Measurements from ENCODE around the gene GPX4. TPM values are rescaled to one million over a fixed set of nuclear protein-coding genes. Genes with fewer than 3 reads are reported as not detected.

Gene GPX4
- total RNA-seq, 1 donor from 2014 or later, result 210 TPM

DNA sequence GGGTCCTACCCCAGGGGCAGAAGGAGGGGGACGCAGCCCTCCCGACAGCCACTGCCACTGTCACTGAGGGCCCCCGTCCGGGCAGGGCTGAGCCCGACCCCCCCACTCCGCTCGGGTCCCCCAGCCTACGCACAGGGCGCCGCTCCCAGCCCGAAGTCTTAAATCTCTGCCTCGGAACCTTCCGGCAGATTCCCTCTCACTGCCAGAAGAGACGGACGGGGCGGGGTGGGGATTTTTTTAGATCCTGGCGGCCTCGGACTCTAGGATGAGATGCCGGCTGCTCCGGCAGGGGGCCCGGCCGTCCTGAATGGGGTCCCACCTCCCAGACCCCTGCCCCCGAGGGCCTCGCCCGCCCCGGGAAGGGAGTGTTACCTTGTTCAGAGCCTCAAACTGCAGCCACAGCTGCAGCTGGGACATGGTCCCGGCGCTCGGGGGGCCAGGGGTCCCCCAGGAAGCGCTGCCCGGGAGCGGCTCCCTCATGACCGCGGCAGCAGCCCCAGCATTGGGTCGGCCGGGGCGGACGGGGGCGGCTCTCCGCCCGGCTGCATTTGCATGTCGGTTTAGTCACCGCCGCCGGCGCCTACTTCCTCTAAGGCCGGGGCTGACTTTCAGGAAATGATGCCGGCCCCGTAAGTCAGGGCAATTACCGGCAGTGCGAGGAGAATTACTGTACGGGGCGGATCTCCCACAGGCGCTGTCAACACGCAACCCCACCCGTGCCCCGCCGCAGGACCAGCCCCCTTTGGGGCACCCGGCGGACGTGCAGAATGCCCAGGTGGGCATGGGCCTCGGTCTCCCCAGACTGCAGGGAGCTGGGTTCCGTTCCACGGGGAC lies 28.1 kb downstream of the GPX4 start:
- TF ChIP-seq, protein P1, sequence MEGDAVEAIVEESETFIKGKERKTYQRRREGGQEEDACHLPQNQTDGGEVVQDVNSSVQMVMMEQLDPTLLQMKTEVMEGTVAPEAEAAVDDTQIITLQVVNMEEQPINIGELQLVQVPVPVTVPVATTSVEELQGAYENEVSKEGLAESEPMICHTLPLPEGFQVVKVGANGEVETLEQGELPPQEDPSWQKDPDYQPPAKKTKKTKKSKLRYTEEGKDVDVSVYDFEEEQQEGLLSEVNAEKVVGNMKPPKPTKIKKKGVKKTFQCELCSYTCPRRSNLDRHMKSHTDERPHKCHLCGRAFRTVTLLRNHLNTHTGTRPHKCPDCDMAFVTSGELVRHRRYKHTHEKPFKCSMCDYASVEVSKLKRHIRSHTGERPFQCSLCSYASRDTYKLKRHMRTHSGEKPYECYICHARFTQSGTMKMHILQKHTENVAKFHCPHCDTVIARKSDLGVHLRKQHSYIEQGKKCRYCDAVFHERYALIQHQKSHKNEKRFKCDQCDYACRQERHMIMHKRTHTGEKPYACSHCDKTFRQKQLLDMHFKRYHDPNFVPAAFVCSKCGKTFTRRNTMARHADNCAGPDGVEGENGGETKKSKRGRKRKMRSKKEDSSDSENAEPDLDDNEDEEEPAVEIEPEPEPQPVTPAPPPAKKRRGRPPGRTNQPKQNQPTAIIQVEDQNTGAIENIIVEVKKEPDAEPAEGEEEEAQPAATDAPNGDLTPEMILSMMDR (IDR thresholded peaks at IDR 0.05; ENCODE audit: partially characterized antibody, unreplicated experiment), result no peak
- H3K9me3 Mint-ChIP-seq (ENCODE audit: unreplicated experiment), result peaks cover 3% of the 10 kb centered on the region
- peaks cover 2% of the 10 kb centered on the region for H3K27me3 Mint-ChIP-seq (ENCODE audit: unreplicated experiment)
- peak; percentile 54 for DNase-seq
- H3K36me3 Mint-ChIP-seq (ENCODE audit: unreplicated experiment), result no peaks in the 10 kb centered on the region
- peaks cover 2% of the 10 kb centered on the region for H3K4me1 Mint-ChIP-seq (ENCODE audit: low read depth, unreplicated experiment)
- no peak overlapping the region for H3K27ac Mint-ChIP-seq (ENCODE audit: unreplicated experiment)
- H3K4me3 Mint-ChIP-seq (ENCODE audit: unreplicated experiment), result no peak overlapping the region

DNA sequence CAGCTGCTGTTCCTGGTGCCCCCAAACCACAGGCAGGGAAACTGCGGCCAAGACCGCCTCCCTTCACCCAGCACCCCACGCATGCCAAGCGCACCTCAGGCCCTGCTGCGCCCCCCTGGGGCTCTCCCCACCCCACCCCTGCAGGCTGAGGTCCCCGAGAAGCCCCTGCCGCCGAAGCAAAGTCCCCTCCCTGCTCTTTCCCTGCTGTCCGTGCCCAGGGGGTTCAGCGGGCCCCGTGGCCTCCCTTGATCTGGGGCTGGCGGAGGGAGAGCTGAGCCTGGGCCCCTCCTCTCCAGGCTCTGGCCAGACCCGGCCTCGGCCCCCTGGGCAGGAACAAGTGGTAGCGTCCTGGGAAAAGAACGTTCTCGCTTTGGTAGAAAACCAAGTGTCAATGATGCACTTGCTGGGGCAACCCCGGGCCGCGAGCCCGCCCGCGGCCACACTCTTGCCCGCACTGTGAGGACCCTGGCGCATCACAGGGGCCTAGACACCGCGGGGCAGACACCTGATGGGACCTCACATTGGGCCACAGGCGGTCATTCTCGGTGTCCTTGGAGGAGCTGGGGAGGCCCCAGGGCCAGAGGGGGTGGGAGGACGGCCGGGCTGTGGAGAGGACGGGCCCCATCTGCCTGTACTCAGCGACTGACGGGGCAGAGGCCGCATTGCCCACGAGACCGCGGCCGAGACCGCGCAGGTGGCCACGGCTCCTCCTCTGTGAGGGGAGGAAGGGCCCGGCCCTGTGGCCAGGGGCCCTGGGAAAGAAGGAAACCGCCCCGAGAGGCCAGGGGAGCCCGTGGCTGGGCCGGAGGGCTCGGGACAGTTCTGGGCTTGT lies 29.0 kb downstream of the GPX4 start:
- Mint-ChIP-seq H3K4me3 (ENCODE audit: unreplicated experiment) (no peak overlapping the region), H3K27me3 (ENCODE audit: unreplicated experiment) (peaks cover 2% of the 10 kb centered on the region), H3K4me1 (ENCODE audit: low read depth, unreplicated experiment) (peaks cover 2% of the 10 kb centered on the region), H3K36me3 (ENCODE audit: unreplicated experiment) (no peaks in the 10 kb centered on the region), H3K9me3 (ENCODE audit: unreplicated experiment) (peaks cover 3% of the 10 kb centered on the region), H3K27ac (ENCODE audit: unreplicated experiment) (no peak overlapping the region)
- TF ChIP-seq, protein P1 (IDR thresholded peaks at IDR 0.05; ENCODE audit: partially characterized antibody, unreplicated experiment), result no peak
- no peak for DNase-seq

DNA sequence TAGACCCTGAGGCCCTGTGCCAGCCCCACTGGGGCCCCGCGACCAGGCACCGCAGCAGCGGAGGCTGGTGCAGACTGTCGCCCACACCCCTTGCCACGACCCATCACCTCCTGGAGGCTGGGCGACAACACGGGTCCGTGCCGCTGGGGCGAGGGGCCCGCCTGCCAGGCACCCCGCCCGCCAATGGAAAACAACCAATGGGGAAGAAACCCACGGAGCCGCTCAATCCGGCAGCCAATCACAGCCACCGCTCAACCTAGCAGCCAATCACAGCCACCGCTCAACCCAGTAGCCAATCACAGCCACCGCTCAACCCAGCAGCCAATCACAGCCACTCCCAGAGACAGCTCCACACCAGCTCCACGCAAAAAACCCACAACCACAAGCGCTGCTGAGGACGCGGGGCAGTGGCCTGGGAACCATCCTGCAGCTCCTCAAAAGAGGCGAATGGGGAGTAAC lies 29.7 kb downstream of the GPX4 start:
- Mint-ChIP-seq H3K36me3 (ENCODE audit: unreplicated experiment) (no peaks in the 10 kb centered on the region), H3K9me3 (ENCODE audit: unreplicated experiment) (peaks cover 5% of the 10 kb centered on the region), H3K4me1 (ENCODE audit: low read depth, unreplicated experiment) (peaks cover 4% of the 10 kb centered on the region), H3K27ac (ENCODE audit: unreplicated experiment) (no peak overlapping the region), H3K27me3 (ENCODE audit: unreplicated experiment) (no peaks in the 10 kb centered on the region), H3K4me3 (ENCODE audit: unreplicated experiment) (no peak overlapping the region)
- TF ChIP-seq, protein P1 (IDR thresholded peaks at IDR 0.05; ENCODE audit: partially characterized antibody, unreplicated experiment), result no peak
- no peak for DNase-seq

DNA sequence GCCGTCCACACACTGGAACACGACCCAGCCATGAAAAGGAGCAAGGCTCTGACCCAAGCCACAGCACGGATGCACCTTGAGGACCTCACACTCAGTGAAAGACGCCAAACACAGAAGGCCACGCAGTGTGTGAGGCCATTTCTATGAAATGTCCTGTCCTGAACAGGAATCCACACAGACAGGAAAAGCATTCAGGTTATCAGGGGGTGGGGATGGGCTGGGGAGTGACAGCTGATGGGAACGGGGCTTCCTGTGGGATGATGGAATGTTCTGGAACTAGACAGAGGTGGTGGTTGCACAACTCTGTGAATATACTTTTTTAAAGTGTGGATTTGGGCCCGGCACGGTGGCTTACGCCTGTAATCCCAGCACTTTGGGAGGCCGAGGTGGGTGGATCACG lies 30.6 kb downstream of the GPX4 start:
- peaks cover 2% of the 10 kb centered on the region for H3K27me3 Mint-ChIP-seq (ENCODE audit: unreplicated experiment)
- no peak for DNase-seq
- TF ChIP-seq, protein P1 (IDR thresholded peaks at IDR 0.05; ENCODE audit: partially characterized antibody, unreplicated experiment), result no peak
- peaks cover 6% of the 10 kb centered on the region for H3K4me1 Mint-ChIP-seq (ENCODE audit: low read depth, unreplicated experiment)
- H3K27ac Mint-ChIP-seq (ENCODE audit: unreplicated experiment), result no peak overlapping the region
- no peaks in the 10 kb centered on the region for H3K36me3 Mint-ChIP-seq (ENCODE audit: unreplicated experiment)
- no peak overlapping the region for H3K4me3 Mint-ChIP-seq (ENCODE audit: unreplicated experiment)
- H3K9me3 Mint-ChIP-seq (ENCODE audit: unreplicated experiment), result peaks cover 6% of the 10 kb centered on the region

All from glutamatergic neuron (in vitro differentiated cells).